PC-3 (cell line): ENCODE results near the gene FBXW5. TPM values are rescaled to one million over a fixed set of nuclear protein-coding genes. Genes with fewer than 3 reads are reported as not detected.

ENCODE experiments used
- ATAC-seq: fragments of 200-7000 bp; cut with Tn5 transposase; 2 replicates; pipeline ENCODE4 v1.9.1; 2020; ENCODE audit warnings: mild to moderate bottlenecking, moderate library complexity
- BruUV-seq: library from RNA; stranded (reverse); fragments of 400-500 nt; replicated peaks from 2 replicates; lab custom pipeline; 2021; lab: Mats Ljungman, UMichigan
- CTCF ChIA-PET: fragments of 300-600 bp; sonication (Branson Sonifier 250); formaldehyde crosslinking; loops from one replicate; lab custom pipeline; 2022; ENCODE audit warnings: antibody characterized with exemption; lab: Charles Lee
- POLR2A ChIA-PET: fragments of 300-600 bp; sonication (Branson Sonifier 250); formaldehyde crosslinking; loops from one replicate; lab custom pipeline; 2022; ENCODE audit warnings: antibody characterized with exemption; ENCODE audit not compliant: unreplicated experiment; lab: Charles Lee
- DNase-seq: peaks from one replicate; pipeline ENCODE4 v3.0.0-alpha.2; 2015
- H2AFZ ChIP-seq: fragments of 300-600 bp; sonication (generic); 2 replicates; pipeline ENCODE4 v1.6.0; 2016; ENCODE audit warnings: antibody characterized with exemption, low read length
- H3F3A ChIP-seq: fragments of 300-600 bp; sonication (generic); one replicate; pipeline ENCODE4 v1.6.0; 2017; ENCODE audit warnings: antibody characterized with exemption, low read length, control low read depth, mild to moderate bottlenecking; ENCODE audit not compliant: unreplicated experiment
- H3K27ac ChIP-seq: fragments of 300-600 bp; sonication (generic); 2 replicates; pipeline ENCODE4 v1.5.1; 2016; ENCODE audit warnings: mild to moderate bottlenecking, low read length
- H3K27me3 ChIP-seq: fragments of 300-600 bp; sonication (generic); 2 replicates; pipeline ENCODE4 v1.6.1; 2016; ENCODE audit warnings: low read length, mixed read lengths
- H3K36me3 ChIP-seq: fragments of 300-600 bp; sonication (generic); 2 replicates; pipeline ENCODE4 v1.6.1; 2016; ENCODE audit warnings: low read depth, mixed run types, low read length, mixed read lengths
- H3K4me1 ChIP-seq: fragments of 300-600 bp; sonication (generic); 2 replicates; pipeline ENCODE4 v1.5.1; 2016; ENCODE audit warnings: low read length; ENCODE audit not compliant: insufficient read depth
- H3K4me2 ChIP-seq: fragments of 300-600 bp; sonication (generic); 2 replicates; pipeline ENCODE4 v1.6.0; 2016; ENCODE audit warnings: low read length
- H3K4me3 ChIP-seq: fragments of 300-600 bp; sonication (generic); 2 replicates; pipeline ENCODE4 v1.5.1; 2016; ENCODE audit warnings: mild to moderate bottlenecking, low read length, mixed read lengths
- H3K79me2 ChIP-seq: fragments of 300-600 bp; sonication (generic); 2 replicates; pipeline ENCODE4 v1.6.1; 2017; ENCODE audit warnings: low read length, mixed read lengths
- H3K9ac ChIP-seq: fragments of 300-600 bp; sonication (generic); 2 replicates; pipeline ENCODE4 v1.6.0; 2016; ENCODE audit warnings: mild to moderate bottlenecking, low read length
- H3K9me2 ChIP-seq: fragments of 300-600 bp; sonication (generic); replicated peaks from 2 replicates; pipeline ENCODE4 v1.6.1; 2016; ENCODE audit warnings: mixed run types, low read length, mixed read lengths
- H3K9me3 ChIP-seq: fragments of 300-600 bp; sonication (generic); 2 replicates; pipeline ENCODE4 v1.6.1; 2016; ENCODE audit warnings: low read length, mixed read lengths
- H4K20me1 ChIP-seq: fragments of 300-600 bp; sonication (generic); 2 replicates; pipeline ENCODE4 v1.6.1; 2016; ENCODE audit warnings: low read length, mixed read lengths
- CTCF ChIP-seq: fragments of 300-600 bp; sonication (generic); conservative IDR thresholded peaks from 2 replicates; pipeline ENCODE4 v1.5.1; 2017; ENCODE audit warnings: antibody characterized with exemption, low read depth, mild to moderate bottlenecking, low read length
- EZH2 ChIP-seq: fragments of 300-600 bp; sonication (generic); IDR thresholded peaks from one replicate; pipeline ENCODE4 v1.6.1; 2017; ENCODE audit warnings: antibody characterized with exemption, mild to moderate bottlenecking, low read length; ENCODE audit not compliant: unreplicated experiment
- EZH2phosphoT487 ChIP-seq: fragments of 300-600 bp; sonication (generic); IDR thresholded peaks from 2 replicates; pipeline ENCODE4 v1.6.1; 2018; ENCODE audit warnings: mild to moderate bottlenecking, antibody characterized with exemption, low read length, borderline replicate concordance
- intact Hi-C: fragments of 100-400 bp; cut with micrococcal nuclease; formaldehyde crosslinking; loops from 2 replicates; pipeline ENCODE4 v1.9.0; 2023
- total RNA-seq: library from RNA; depleted of rRNA; stranded (reverse); fragments of >200 nt; gene quantifications from 2 replicates; pipeline ENCODE4 v1.2.3, GENCODE V29; 2014

The FBXW5 gene
- total RNA-seq, 1 experiment from 2014 or later: 138 TPM

GRCh38 chr9:136923881-136924280 is 20.7 kb downstream of the FBXW5 start:
- intact Hi-C loops: no loop called here
- ATAC-seq (no peak), DNase-seq (no peak)
- CTCF ChIA-PET: no interaction called here
- no peaks in the 10 kb centered on the region for H3F3A ChIP-seq
- no peaks in the 10 kb centered on the region for H3K79me2 ChIP-seq
- no peak overlapping the region for H3K4me2 ChIP-seq
- no peak overlapping the region for H3K4me3 ChIP-seq
- H3K9me2 ChIP-seq: no peaks in the 10 kb centered on the region
- no TSS peak for BruUV-seq
- H3K36me3 ChIP-seq: peaks cover 12% of the 10 kb centered on the region; the same call in 1 of the 2 replicates
- POLR2A ChIA-PET: no interaction called here
- no peaks in the 10 kb centered on the region for H3K27me3 ChIP-seq
- H2AFZ ChIP-seq: no peak overlapping the region
- H3K27ac ChIP-seq: no peak overlapping the region
- H4K20me1 ChIP-seq: no peaks in the 10 kb centered on the region
- no peak overlapping the region for H3K9ac ChIP-seq
- no peaks in the 10 kb centered on the region for H3K9me3 ChIP-seq
- no peaks in the 10 kb centered on the region for H3K4me1 ChIP-seq
- no peak for TF ChIP-seq EZH2

GRCh38 chr9:136922540-136922939 is 22.0 kb downstream of the FBXW5 start:
- Histone ChIP-seq H3K36me3 (peaks cover 12% of the 10 kb centered on the region; the same call in 1 of the 2 replicates), H3K9me3 (no peaks in the 10 kb centered on the region), H3K4me1 (no peaks in the 10 kb centered on the region), H3K9me2 (no peaks in the 10 kb centered on the region), H3K4me2 (no peak overlapping the region), H4K20me1 (no peaks in the 10 kb centered on the region), H3K4me3 (no peak overlapping the region), H3K9ac (no peak overlapping the region), H3K27me3 (no peaks in the 10 kb centered on the region), H3F3A (no peaks in the 10 kb centered on the region), H3K79me2 (no peaks in the 10 kb centered on the region), H2AFZ (no peak overlapping the region), H3K27ac (no peak overlapping the region)
- BruUV-seq: no TSS peak
- no peak for TF ChIP-seq EZH2phosphoT487
- no peak for TF ChIP-seq EZH2
- no peak for TF ChIP-seq CTCF
- ChIA-PET POLR2A (no interaction called here), CTCF (no interaction called here)
- no peak for ATAC-seq
- DNase-seq: no peak
- intact Hi-C loops: no loop called here

- Histone ChIP-seq H3K79me2 (no peaks in the 10 kb centered on the region), H3K27me3 (no peaks in the 10 kb centered on the region), H3K27ac (no peak overlapping the region), H4K20me1 (no peaks in the 10 kb centered on the region), H3K4me2 (no peak overlapping the region), H3K4me3 (no peak overlapping the region), H3F3A (no peaks in the 10 kb centered on the region), H2AFZ (no peak overlapping the region), H3K9ac (no peak overlapping the region), H3K4me1 (no peaks in the 10 kb centered on the region), H3K9me3 (no peaks in the 10 kb centered on the region), H3K36me3 (peaks cover 12% of the 10 kb centered on the region; the same call in 1 of the 2 replicates), H3K9me2 (no peaks in the 10 kb centered on the region)
- ATAC-seq (no peak), DNase-seq (no peak)
- ChIA-PET CTCF (no interaction called here), POLR2A (no interaction called here)
- TF ChIP-seq CTCF: no peak
- TF ChIP-seq EZH2phosphoT487: no peak
- no peak for TF ChIP-seq EZH2
- BruUV-seq: no TSS peak
- intact Hi-C loops: no loop called here
Measured at GRCh38 chr9:136921718-136922117, 22.8 kb downstream of the FBXW5 start.
